Suppressor macrophage treated with lipopolysaccharide for 4 hours (primary cell): ENCODE measurements around the gene SEPTIN5.

Source experiments
- DNase-seq: peaks from one replicate; pipeline ENCODE4 v3.0.0-alpha.2; 2020

The SEPTIN5 gene

DNA sequence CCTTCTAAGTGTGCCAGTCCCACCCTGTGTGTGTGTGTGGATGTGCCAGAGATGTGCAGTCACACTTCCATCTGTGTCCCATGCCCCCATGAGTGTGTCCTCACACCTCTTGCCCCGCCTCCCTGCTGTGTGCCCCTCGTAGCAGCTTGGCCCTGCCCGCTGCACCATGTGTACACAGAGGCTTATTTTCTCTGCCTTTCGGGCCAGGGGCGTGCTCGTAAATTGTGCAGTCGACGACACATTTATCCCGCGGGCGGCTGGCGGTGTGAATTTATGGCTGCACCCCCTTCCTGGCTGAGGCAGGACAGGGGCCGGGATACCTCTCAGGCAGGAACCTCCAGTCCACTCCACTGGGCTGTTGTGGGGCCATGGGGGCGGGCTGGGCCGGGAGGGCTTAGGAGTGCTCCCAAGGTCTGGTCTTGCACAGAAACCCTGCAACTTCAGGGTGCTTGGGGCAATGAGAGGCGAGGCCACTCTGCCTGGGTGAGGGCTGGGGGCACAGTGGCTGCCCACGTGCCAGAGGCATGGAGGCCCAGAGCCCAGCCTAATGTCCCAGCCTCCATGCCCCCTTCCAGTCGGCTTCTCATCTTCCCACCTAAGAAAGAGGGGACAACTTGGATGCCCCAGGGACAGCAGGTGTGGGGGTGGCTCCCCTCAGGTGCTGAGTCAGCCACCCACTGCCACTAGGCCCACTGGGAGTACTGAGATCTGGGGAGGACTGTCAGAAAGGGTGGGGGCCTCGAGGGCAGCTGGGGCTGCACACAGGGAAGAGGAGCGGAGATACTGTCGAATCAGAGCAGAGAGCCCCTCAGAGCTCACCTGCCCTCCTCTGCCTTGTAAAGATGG lies 21.6 kb downstream of the SEPTIN5 start:
- DNase-seq, result no peak

- DNase-seq, result no peak
Observed at GRCh38 chr22:19737846-19738663, 23.8 kb downstream of the SEPTIN5 start.

DNA sequence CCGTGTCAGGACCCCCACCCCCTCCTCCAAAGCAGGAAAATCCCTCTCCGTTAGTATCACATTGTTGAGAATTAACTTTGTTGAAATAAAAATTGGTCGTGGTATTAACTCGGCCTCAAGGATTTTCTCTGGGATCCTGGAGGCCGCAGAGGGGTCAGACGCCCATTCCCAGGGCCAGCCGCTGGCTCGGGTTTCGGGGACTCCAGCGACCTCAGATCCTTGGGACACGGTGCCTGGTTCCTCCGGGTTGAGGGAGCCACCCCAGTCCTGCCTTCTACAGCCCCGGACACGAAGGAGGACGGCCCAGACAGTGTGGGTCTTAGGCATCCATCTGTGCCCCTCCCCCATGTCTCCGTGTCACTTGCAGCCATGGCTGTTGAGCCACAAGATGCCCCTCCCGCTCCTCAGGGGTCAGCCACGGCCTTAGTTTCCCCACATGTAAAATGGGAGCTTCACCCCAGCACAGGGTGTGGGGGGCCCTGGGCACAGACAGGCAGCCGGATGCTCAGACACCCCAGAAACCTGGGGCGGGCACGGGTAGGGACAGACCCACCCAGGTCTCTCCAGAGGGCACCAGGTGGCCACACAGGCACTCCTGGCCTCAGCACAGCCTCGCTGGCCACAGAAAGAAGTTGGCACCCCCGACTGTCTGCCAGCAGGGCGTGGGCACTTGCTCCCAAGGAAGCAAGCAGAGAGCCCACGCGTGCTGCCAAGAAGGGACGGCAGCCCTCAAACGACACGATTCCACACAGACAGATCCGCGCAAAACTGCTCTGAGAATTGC lies 24.6 kb downstream of the SEPTIN5 start:
- DNase-seq, result no peak

- DNase-seq, result no peak
Observed at GRCh38 chr22:19739448-19739895, 25.2 kb downstream of the SEPTIN5 start.

- no peak for DNase-seq
Observed at GRCh38 chr22:19739911-19740449, 25.7 kb downstream of the SEPTIN5 start.

GRCh38 chr22:19740586-19740985 lies 26.3 kb downstream of the SEPTIN5 start:
- DNase-seq, result no peak

DNA sequence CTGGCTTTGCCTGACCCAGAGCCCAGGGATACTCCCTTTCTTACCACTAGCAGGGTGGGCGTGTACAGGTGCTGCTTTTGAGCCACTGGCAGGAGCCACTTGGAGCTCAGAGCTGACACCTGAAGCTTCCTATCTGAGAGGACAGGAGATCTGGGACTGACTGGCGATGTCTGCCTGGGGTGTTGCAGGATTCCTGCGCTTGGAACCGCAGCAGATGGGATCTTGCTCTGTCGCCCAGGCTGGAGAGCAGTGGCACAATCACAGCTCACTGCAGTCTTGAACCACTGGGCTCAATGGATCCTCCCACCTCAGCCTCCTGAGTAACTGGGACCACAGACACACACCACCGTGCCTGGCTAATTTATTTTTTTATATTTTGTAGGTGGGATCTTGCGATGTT lies 26.8 kb downstream of the SEPTIN5 start:
- DNase-seq, result no peak

- no peak for DNase-seq
Observed at GRCh38 chr22:19742160-19743066, 28.1 kb downstream of the SEPTIN5 start.

DNA sequence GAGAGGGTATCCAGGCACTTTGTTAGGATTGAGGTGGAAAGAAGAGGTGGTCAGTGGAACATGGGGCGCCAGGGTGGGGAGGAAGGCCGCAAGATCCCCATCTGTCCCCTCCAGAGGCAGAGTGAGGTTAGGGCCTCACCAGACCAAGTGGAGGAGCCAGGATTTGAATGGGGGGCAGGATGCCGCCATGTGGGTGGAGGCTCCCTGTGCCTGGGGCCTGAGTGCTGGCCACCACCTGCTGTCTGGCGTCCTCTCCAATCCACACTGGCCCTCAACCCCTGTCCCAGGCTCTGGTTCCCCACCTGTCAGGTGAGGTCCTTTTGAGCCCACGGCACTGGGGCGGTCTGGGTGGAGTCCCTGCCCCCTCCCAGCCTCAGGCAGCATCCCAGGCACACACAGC lies 28.8 kb downstream of the SEPTIN5 start:
- no peak for DNase-seq

GRCh38 chr22:19743651-19744050 lies 29.3 kb downstream of the SEPTIN5 start:
- no peak for DNase-seq

GRCh38 chr22:19744350-19745006 lies 30.2 kb downstream of the SEPTIN5 start:
- no peak for DNase-seq

GRCh38 chr22:19745155-19746101 lies 31.1 kb downstream of the SEPTIN5 start:
- no peak for DNase-seq

- no peak for DNase-seq
Observed at GRCh38 chr22:19746726-19747125, 32.4 kb downstream of the SEPTIN5 start.

DNA sequence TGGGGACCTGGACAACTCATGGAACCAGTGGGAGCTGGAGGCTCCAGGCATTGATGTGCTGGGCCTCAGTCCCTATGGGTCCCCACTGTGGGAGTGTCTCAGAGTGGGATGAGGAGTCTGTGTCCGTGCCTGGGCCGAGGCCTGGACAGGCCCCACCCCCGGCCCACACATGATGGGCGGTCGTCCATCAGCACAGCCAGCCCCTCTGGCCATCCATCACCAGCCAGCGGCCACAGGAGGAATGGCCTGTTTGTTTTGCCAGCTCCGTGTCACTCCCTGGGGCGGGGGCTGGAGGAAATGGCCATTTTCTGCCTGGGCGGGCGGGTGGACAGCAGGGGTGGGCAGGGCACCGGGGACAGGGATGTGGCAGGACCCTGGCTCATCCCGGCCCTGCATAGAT lies 33.2 kb downstream of the SEPTIN5 start:
- DNase-seq, result no peak

- no peak for DNase-seq
Observed at GRCh38 chr22:19748139-19748538, 33.8 kb downstream of the SEPTIN5 start.

GRCh38 chr22:19748991-19749664 lies 34.8 kb downstream of the SEPTIN5 start:
- no peak for DNase-seq

- DNase-seq, result no peak
Observed at GRCh38 chr22:19749876-19750275, 35.6 kb downstream of the SEPTIN5 start.

GRCh38 chr22:19750507-19751490 lies 36.5 kb downstream of the SEPTIN5 start:
- DNase-seq, result no peak
